Effector memory CD4-positive, alpha-beta T cell (primary cell): Measurements from ENCODE around the gene TTLL5.

ENCODE experiments used
- DNase-seq, 3 donors: peaks; one replicate each; pipeline ENCODE4 v3.0.0-alpha.2; 2020
- H3K27ac ChIP-seq: 2 replicates; pipeline ENCODE4 v1.7.0; 2013; ENCODE audit warnings: mild to moderate bottlenecking, low read length, moderate library complexity; ENCODE audit not compliant: insufficient read depth, poor library complexity, severe bottlenecking
- H3K27me3 ChIP-seq: replicated peaks from 2 replicates; pipeline ENCODE4 v1.7.0; 2013; ENCODE audit warnings: mild to moderate bottlenecking, low read length; ENCODE audit not compliant: insufficient read depth, control insufficient read depth, poor library complexity, severe bottlenecking
- H3K36me3 ChIP-seq: 2 replicates; pipeline ENCODE4 v1.7.0; 2013; ENCODE audit warnings: mild to moderate bottlenecking, low read length, moderate library complexity; ENCODE audit not compliant: control insufficient read depth, insufficient read depth
- H3K4me1 ChIP-seq: 2 replicates; pipeline ENCODE4 v1.7.0; 2013; ENCODE audit warnings: low read length, mild to moderate bottlenecking; ENCODE audit not compliant: control insufficient read depth, insufficient read depth, poor library complexity, severe bottlenecking
- H3K4me3 ChIP-seq: 2 replicates; pipeline ENCODE4 v1.7.0; 2013; ENCODE audit warnings: low read length, low read depth, mild to moderate bottlenecking; ENCODE audit not compliant: insufficient read depth, poor library complexity, severe bottlenecking
- H3K9me3 ChIP-seq: 2 replicates; pipeline ENCODE4 v1.7.0; 2013; ENCODE audit warnings: mild to moderate bottlenecking, low read length, moderate library complexity; ENCODE audit not compliant: control insufficient read depth

TTLL5 gene

GRCh38 chr14:75649337-75649736 is 11.7 kb upstream of the TTLL5 start:
- Histone ChIP-seq H3K9me3 (no peaks in the 10 kb centered on the region), H3K4me1 (no peaks in the 10 kb centered on the region), H3K4me3 (no peak overlapping the region), H3K36me3 (peaks cover 45% of the 10 kb centered on the region), H3K27me3 (no peaks in the 10 kb centered on the region), H3K27ac (no peak overlapping the region)
- DNase-seq: no peak

GRCh38 chr14:75649773-75650172 is 11.3 kb upstream of the TTLL5 start:
- no peaks in the 10 kb centered on the region for H3K27me3 ChIP-seq
- DNase-seq: no peak
- no peak overlapping the region for H3K27ac ChIP-seq
- peaks cover 45% of the 10 kb centered on the region for H3K36me3 ChIP-seq
- H3K4me3 ChIP-seq: no peak overlapping the region
- no peaks in the 10 kb centered on the region for H3K4me1 ChIP-seq
- H3K9me3 ChIP-seq: no peaks in the 10 kb centered on the region

GRCh38 chr14:75650253-75651058 is 10.6 kb upstream of the TTLL5 start:
- Histone ChIP-seq H3K4me1 (no peaks in the 10 kb centered on the region), H3K4me3 (no peak overlapping the region), H3K27me3 (no peaks in the 10 kb centered on the region), H3K27ac (no peak overlapping the region), H3K9me3 (no peaks in the 10 kb centered on the region), H3K36me3 (peaks cover 45% of the 10 kb centered on the region)
- DNase-seq: no peak

GRCh38 chr14:75653563-75653962 is 7.5 kb upstream of the TTLL5 start:
- Histone ChIP-seq H3K27me3 (no peaks in the 10 kb centered on the region), H3K36me3 (peaks cover 29% of the 10 kb centered on the region), H3K9me3 (no peaks in the 10 kb centered on the region), H3K4me1 (no peaks in the 10 kb centered on the region), H3K4me3 (no peak overlapping the region), H3K27ac (no peak overlapping the region)
- DNase-seq: no peak

- Histone ChIP-seq H3K4me3 (no peak overlapping the region), H3K27me3 (no peaks in the 10 kb centered on the region), H3K36me3 (peaks cover 28% of the 10 kb centered on the region), H3K9me3 (no peaks in the 10 kb centered on the region), H3K4me1 (no peaks in the 10 kb centered on the region), H3K27ac (no peak overlapping the region)
- peak; percentile 57 to 68 (median 57) for DNase-seq
These were observed 6.8 kb upstream of the TTLL5 start for GRCh38 chr14:75654127-75654732.

- Histone ChIP-seq H3K4me1 (peaks cover 5% of the 10 kb centered on the region), H3K9me3 (no peaks in the 10 kb centered on the region), H3K4me3 (no peak overlapping the region), H3K27me3 (no peaks in the 10 kb centered on the region), H3K27ac (no peak overlapping the region), H3K36me3 (peaks cover 17% of the 10 kb centered on the region)
- no peak for DNase-seq
These were observed 5.8 kb upstream of the TTLL5 start for GRCh38 chr14:75655235-75655634.

GRCh38 chr14:75657331-75657730 is 3.7 kb upstream of the TTLL5 start:
- DNase-seq: no peak
- Histone ChIP-seq H3K9me3 (no peaks in the 10 kb centered on the region), H3K4me3 (no peak overlapping the region), H3K27ac (no peak overlapping the region), H3K4me1 (peaks cover 8% of the 10 kb centered on the region), H3K36me3 (no peaks in the 10 kb centered on the region), H3K27me3 (no peaks in the 10 kb centered on the region)

GRCh38 chr14:75658957-75659356 is 2.1 kb upstream of the TTLL5 start:
- H3K4me1 ChIP-seq: peaks cover 8% of the 10 kb centered on the region
- no peaks in the 10 kb centered on the region for H3K36me3 ChIP-seq
- H3K4me3 ChIP-seq: no peak overlapping the region
- no peaks in the 10 kb centered on the region for H3K27me3 ChIP-seq
- no peak overlapping the region for H3K27ac ChIP-seq
- no peaks in the 10 kb centered on the region for H3K9me3 ChIP-seq
- no peak for DNase-seq

- peak overlapping the region; percentile 91 for H3K27ac ChIP-seq
- peaks cover 2% of the 10 kb centered on the region for H3K36me3 ChIP-seq
- H3K4me3 ChIP-seq: peak overlapping the region; percentile 89
- no peaks in the 10 kb centered on the region for H3K27me3 ChIP-seq
- DNase-seq: no peak
- no peaks in the 10 kb centered on the region for H3K9me3 ChIP-seq
- H3K4me1 ChIP-seq: peaks cover 8% of the 10 kb centered on the region
These were observed 812 bp upstream of the TTLL5 start for GRCh38 chr14:75660238-75660629.

- Histone ChIP-seq H3K4me1 (peaks cover 8% of the 10 kb centered on the region), H3K4me3 (peak overlapping the region; percentile 89), H3K9me3 (no peaks in the 10 kb centered on the region), H3K27ac (peak overlapping the region; percentile 91), H3K36me3 (peaks cover 3% of the 10 kb centered on the region), H3K27me3 (no peaks in the 10 kb centered on the region)
- DNase-seq: no peak
These were observed 411 bp downstream of the TTLL5 start for GRCh38 chr14:75661499-75661814.
